Trophoblast cell (in vitro differentiated cells and primary cell): ENCODE measurements around the gene BOK.
"Not testable (repeated sequence)": the region's sequence is repeated elsewhere in the genome, so short reads cannot be mapped to it uniquely, and the experiment has no call there.

ENCODE experiments used
- DNase-seq, 2 donors: peaks; one replicate each; pipeline ENCODE4 v3.0.0-alpha.2; 2016
- H2AFZ ChIP-seq: 2 replicates; pipeline ENCODE4 v1.6.1; 2013; ENCODE audit warnings: low read length, moderate library complexity, mild to moderate bottlenecking; ENCODE audit not compliant: insufficient read depth, poor library complexity
- H2AK5ac ChIP-seq: 2 replicates; pipeline ENCODE4 v1.6.1; 2013; ENCODE audit warnings: mild to moderate bottlenecking, low read length
- H2BK120ac ChIP-seq: 2 replicates; pipeline ENCODE4 v1.6.1; 2013; ENCODE audit warnings: low read length, mild to moderate bottlenecking, moderate library complexity; ENCODE audit not compliant: insufficient read depth, poor library complexity
- H2BK12ac ChIP-seq: 2 replicates; pipeline ENCODE4 v1.6.1; 2013; ENCODE audit warnings: mild to moderate bottlenecking, low read length, moderate library complexity
- H2BK5ac ChIP-seq: 2 replicates; pipeline ENCODE4 v1.6.1; 2013; ENCODE audit warnings: low read length, low read depth, moderate library complexity, mild to moderate bottlenecking; ENCODE audit not compliant: poor library complexity
- H3K14ac ChIP-seq: 2 replicates; pipeline ENCODE4 v1.6.1; 2013; ENCODE audit warnings: mild to moderate bottlenecking, low read length
- H3K18ac ChIP-seq: 2 replicates; pipeline ENCODE4 v1.6.1; 2013; ENCODE audit warnings: mild to moderate bottlenecking, low read length
- H3K23ac ChIP-seq: 2 replicates; pipeline ENCODE4 v1.6.1; 2013; ENCODE audit warnings: low read length
- H3K27ac ChIP-seq: 2 replicates; pipeline ENCODE4 v1.5.1; 2013; ENCODE audit warnings: low read depth, mild to moderate bottlenecking, inconsistent platforms, low read length, moderate library complexity
- H3K27me3 ChIP-seq: 2 replicates; pipeline ENCODE4 v1.6.1; 2013; ENCODE audit warnings: inconsistent platforms, mild to moderate bottlenecking, low read length, moderate library complexity; ENCODE audit not compliant: insufficient read depth
- H3K36me3 ChIP-seq, 2 experiments: 1 replicate in 1 of 2; 2 replicates in 1 of 2; pipeline ENCODE4 v1.6.1; 2013; ENCODE audit warnings: low read length in 2 of 2, mild to moderate bottlenecking in 2 of 2, moderate library complexity in 1 of 2; ENCODE audit not compliant: insufficient read depth in 2 of 2, control insufficient read depth in 1 of 2
- H3K4ac ChIP-seq: 2 replicates; pipeline ENCODE4 v1.6.1; 2013; ENCODE audit warnings: low read depth, mild to moderate bottlenecking, low read length, moderate library complexity
- H3K4me1 ChIP-seq, 2 experiments: 1 replicate in 1 of 2; 2 replicates in 1 of 2; pipeline ENCODE4 v1.6.1; 2013; ENCODE audit warnings: low read length in 2 of 2, mild to moderate bottlenecking in 2 of 2, moderate library complexity in 1 of 2; ENCODE audit not compliant: insufficient read depth in 2 of 2, control insufficient read depth in 1 of 2
- H3K4me2 ChIP-seq: 2 replicates; pipeline ENCODE4 v1.6.1; 2013; ENCODE audit warnings: inconsistent platforms, mild to moderate bottlenecking, low read length, moderate library complexity
- H3K4me3 ChIP-seq: 2 replicates; pipeline ENCODE4 v1.5.1; 2013; ENCODE audit warnings: mild to moderate bottlenecking, low read depth, low read length, inconsistent platforms
- H3K79me1 ChIP-seq: one replicate; pipeline ENCODE4 v1.6.1; 2013; ENCODE audit warnings: low read length
- H3K79me2 ChIP-seq: 2 replicates; pipeline ENCODE4 v1.6.1; 2013; ENCODE audit warnings: low read length, mild to moderate bottlenecking; ENCODE audit not compliant: control insufficient read depth, insufficient read depth, poor library complexity
- H3K9ac ChIP-seq: 2 replicates; pipeline ENCODE4 v1.6.1; 2013; ENCODE audit warnings: mild to moderate bottlenecking, low read length
- H3K9me3 ChIP-seq: 2 replicates; pipeline ENCODE4 v1.6.1; 2013; ENCODE audit warnings: low read depth, mild to moderate bottlenecking, control low read depth, inconsistent platforms, low read length; ENCODE audit not compliant: insufficient read depth
- H4K12ac ChIP-seq: 2 replicates; pipeline ENCODE4 v1.6.1; 2013; ENCODE audit warnings: low read depth, mild to moderate bottlenecking, low read length, moderate library complexity
- H4K8ac ChIP-seq: 2 replicates; pipeline ENCODE4 v1.6.1; 2013; ENCODE audit warnings: low read depth, mild to moderate bottlenecking, low read length, moderate library complexity
- H4K91ac ChIP-seq: one replicate; pipeline ENCODE4 v1.6.1; 2013; ENCODE audit warnings: low read depth, mild to moderate bottlenecking, low read length, moderate library complexity
- WGBS: extraction: QIAGEN DNeasy Blood & Tissue Kit; methylation state at CpG from one replicate; pipeline ENCODE4 v1.1.7; 2013; ENCODE audit warnings: missing lambda C conversion rate; ENCODE audit not compliant: insufficient read length, insufficient coverage; ENCODE audit errors: extremely low coverage; 5-methylcytosine and 5-hydroxymethylcytosine counted together

The BOK gene

GRCh38 chr2:241570961-241571581 is 12.5 kb downstream of the BOK start:
- H2BK5ac ChIP-seq = no peak overlapping the region
- no peak for DNase-seq
- peaks cover 35 to 38% of the 10 kb centered on the region in 2 experiments for H3K36me3 ChIP-seq
- H3K9ac ChIP-seq = no peak overlapping the region
- H3K79me2 ChIP-seq = no peaks in the 10 kb centered on the region
- no peak overlapping the region for H3K27ac ChIP-seq
- no peaks in the 10 kb centered on the region for H3K27me3 ChIP-seq
- no peak overlapping the region for H2BK12ac ChIP-seq
- no peak overlapping the region for H3K23ac ChIP-seq
- no peak overlapping the region for H3K14ac ChIP-seq
- H3K4me1 ChIP-seq = peaks cover 4 to 7% of the 10 kb centered on the region in 2 experiments
- no peak overlapping the region for H2AK5ac ChIP-seq
- H3K4me3 ChIP-seq = no peak overlapping the region
- H3K4ac ChIP-seq = no peak overlapping the region
- H3K18ac ChIP-seq = no peak overlapping the region
- no peak overlapping the region for H3K4me2 ChIP-seq
- H3K79me1 ChIP-seq = no peaks in the 10 kb centered on the region
- no peak overlapping the region for H4K8ac ChIP-seq
- H2AFZ ChIP-seq = no peak overlapping the region
- H3K9me3 ChIP-seq = peaks cover 3% of the 10 kb centered on the region
- H2BK120ac ChIP-seq = no peak overlapping the region
- no peak overlapping the region for H4K91ac ChIP-seq
- no CpG with 5 or more reads among the region's 23 CpGs for WGBS
- no peak overlapping the region for H4K12ac ChIP-seq

DNA sequence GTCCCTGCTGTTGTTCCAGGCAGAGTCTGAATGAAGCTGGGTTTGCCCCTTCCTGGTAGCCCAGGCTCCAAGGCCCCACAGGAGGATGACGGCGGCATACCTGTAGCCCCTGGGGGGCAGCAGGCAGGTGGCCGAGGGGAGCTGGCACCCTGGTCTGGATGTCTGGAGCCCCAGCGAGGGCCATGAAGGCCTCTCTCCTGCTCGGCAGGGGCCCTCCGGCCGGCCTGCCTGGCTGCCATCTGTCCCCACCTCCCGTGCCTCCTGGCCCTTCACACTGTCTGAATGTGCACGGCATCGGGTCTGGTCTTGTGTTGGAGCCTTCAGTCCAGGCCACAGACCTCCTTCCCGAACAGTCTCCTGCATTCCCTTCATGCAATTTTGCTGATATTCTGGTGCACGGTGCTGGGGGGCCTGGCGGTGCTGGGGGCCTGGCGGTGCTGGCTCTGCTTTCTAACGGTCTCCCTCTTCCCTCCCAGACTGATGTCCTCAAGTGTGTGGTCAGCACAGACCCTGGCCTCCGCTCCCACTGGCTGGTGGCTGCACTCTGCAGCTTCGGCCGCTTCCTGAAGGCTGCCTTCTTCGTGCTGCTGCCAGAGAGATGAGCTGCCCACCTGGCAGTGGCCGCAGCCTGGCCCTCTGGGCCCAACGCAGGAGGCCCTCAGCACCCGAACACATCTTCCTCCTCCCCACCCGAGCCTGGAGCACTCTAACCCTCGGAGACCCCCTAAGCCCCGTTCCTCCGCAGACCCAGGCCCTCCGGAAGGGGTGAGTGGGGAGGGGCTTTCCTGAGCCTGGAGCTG is 13.5 kb downstream of the BOK start:
- no peak overlapping the region for H3K18ac ChIP-seq
- H4K8ac ChIP-seq = no peak overlapping the region
- no peaks in the 10 kb centered on the region for H3K27me3 ChIP-seq
- H3K9ac ChIP-seq = no peak overlapping the region
- peaks cover 4 to 7% of the 10 kb centered on the region in 2 experiments for H3K4me1 ChIP-seq
- no CpG with 5 or more reads among the region's 27 CpGs for WGBS
- H3K14ac ChIP-seq = no peak overlapping the region
- peaks cover 35 to 38% of the 10 kb centered on the region in 2 experiments for H3K36me3 ChIP-seq
- no peak overlapping the region for H2BK12ac ChIP-seq
- no peak overlapping the region for H2BK120ac ChIP-seq
- H3K79me2 ChIP-seq = no peaks in the 10 kb centered on the region
- no peak overlapping the region for H4K12ac ChIP-seq
- H3K4me2 ChIP-seq = no peak overlapping the region
- H2BK5ac ChIP-seq = no peak overlapping the region
- no peak overlapping the region for H3K4ac ChIP-seq
- H2AK5ac ChIP-seq = no peak overlapping the region
- H3K4me3 ChIP-seq = peak overlapping the region; percentile 16
- no peak overlapping the region for H3K23ac ChIP-seq
- H3K79me1 ChIP-seq = no peaks in the 10 kb centered on the region
- H3K27ac ChIP-seq = no peak overlapping the region
- DNase-seq = no peak
- peaks cover 3% of the 10 kb centered on the region for H3K9me3 ChIP-seq
- no peak overlapping the region for H4K91ac ChIP-seq
- no peak overlapping the region for H2AFZ ChIP-seq

DNA sequence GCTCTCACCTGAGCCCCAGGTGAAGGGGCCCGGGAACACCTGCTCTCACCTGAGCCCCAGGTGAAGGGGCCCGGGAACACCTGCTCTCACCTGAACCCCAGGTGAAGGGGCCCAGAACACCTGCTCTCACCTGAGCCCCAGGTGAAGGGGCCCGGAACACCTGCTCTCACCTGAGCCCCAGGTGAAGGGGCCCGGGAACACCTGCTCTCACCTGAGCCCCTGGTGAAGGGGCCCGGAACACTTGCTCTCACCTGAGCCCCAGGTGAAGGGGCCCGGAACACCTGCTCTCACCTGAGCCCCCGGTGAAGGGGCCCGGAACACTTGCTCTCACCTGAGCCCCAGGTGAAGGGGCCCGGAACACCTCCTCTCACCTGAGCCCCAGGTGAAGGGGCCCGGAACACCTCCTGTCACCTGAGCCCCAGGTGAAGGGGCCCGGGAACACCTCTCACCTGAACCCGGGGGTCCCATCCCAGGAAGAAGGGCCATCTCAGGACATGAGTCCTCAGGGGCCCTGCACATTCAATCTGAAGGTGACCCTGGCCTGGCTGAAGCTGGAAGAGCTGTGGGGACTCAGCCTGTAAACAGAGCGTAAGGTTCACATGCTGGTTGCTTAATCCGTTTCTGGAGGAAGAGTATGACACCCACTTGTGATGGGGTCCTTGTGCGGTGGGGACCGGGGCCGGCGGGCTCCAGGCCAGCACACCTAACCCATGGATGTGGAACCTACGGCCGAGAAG is 14.5 kb downstream of the BOK start:
- H4K12ac ChIP-seq, H3K14ac ChIP-seq, H2BK5ac ChIP-seq, DNase-seq, H3K27me3 ChIP-seq, H3K18ac ChIP-seq, H3K9me3 ChIP-seq, H3K4ac ChIP-seq, H3K79me2 ChIP-seq, H3K4me1 ChIP-seq, H2BK12ac ChIP-seq, H4K91ac ChIP-seq, H2AK5ac ChIP-seq, H3K4me2 ChIP-seq, H3K27ac ChIP-seq, H2AFZ ChIP-seq, H3K23ac ChIP-seq, H2BK120ac ChIP-seq, H3K79me1 ChIP-seq, H3K4me3 ChIP-seq, H3K9ac ChIP-seq, H4K8ac ChIP-seq: not testable (repeated sequence)
- peaks cover 33 to 36% of the 10 kb centered on the region in 2 experiments for H3K36me3 ChIP-seq
- no CpG with 5 or more reads among the region's 20 CpGs for WGBS

- no peaks in the 10 kb centered on the region for H3K27me3 ChIP-seq
- H3K9ac ChIP-seq = no peak overlapping the region
- no peaks in the 10 kb centered on the region for H3K79me2 ChIP-seq
- H4K8ac ChIP-seq = no peak overlapping the region
- no peak for DNase-seq
- H2BK120ac ChIP-seq = no peak overlapping the region
- no peak overlapping the region for H3K4me3 ChIP-seq
- H2AK5ac ChIP-seq = no peak overlapping the region
- H2BK5ac ChIP-seq = no peak overlapping the region
- peaks cover 4 to 7% of the 10 kb centered on the region in 2 experiments for H3K4me1 ChIP-seq
- no peak overlapping the region for H3K4ac ChIP-seq
- H3K14ac ChIP-seq = no peak overlapping the region
- no peaks in the 10 kb centered on the region for H3K79me1 ChIP-seq
- no peak overlapping the region for H4K12ac ChIP-seq
- H3K36me3 ChIP-seq = peaks cover 33% of the 10 kb centered on the region in 2 experiments
- H2BK12ac ChIP-seq = no peak overlapping the region
- H4K91ac ChIP-seq = no peak overlapping the region
- H3K18ac ChIP-seq = no peak overlapping the region
- no CpG with 5 or more reads among the region's 12 CpGs for WGBS
- no peak overlapping the region for H3K23ac ChIP-seq
- peaks cover 2% of the 10 kb centered on the region for H3K9me3 ChIP-seq
- no peak overlapping the region for H2AFZ ChIP-seq
- no peak overlapping the region for H3K27ac ChIP-seq
- H3K4me2 ChIP-seq = no peak overlapping the region
These were observed 15.2 kb downstream of the BOK start for GRCh38 chr2:241573741-241574140.
